MM.1S (cell line): Measurements from ENCODE around the gene COL6A3.
A peak's percentile ranks its signal among the peaks of the same experiment; 100 is the strongest.

Experiments
- DNase-seq: peaks from one replicate; pipeline ENCODE4 v3.0.0-alpha.2; 2015
- H2AFZ ChIP-seq: fragments of 300-600 bp; sonication (generic); 2 replicates; pipeline ENCODE4 v1.6.0; 2016; ENCODE audit warnings: antibody characterized with exemption, low read length
- H3F3A ChIP-seq: fragments of 300-600 bp; sonication (generic); 2 replicates; pipeline ENCODE4 v1.6.1; 2016; ENCODE audit warnings: mild to moderate bottlenecking, antibody characterized with exemption, low read length, moderate library complexity, mixed read lengths; ENCODE audit not compliant: insufficient read depth
- H3K27ac ChIP-seq: fragments of 300-600 bp; sonication (generic); 2 replicates; pipeline ENCODE4 v1.5.1; 2016; ENCODE audit warnings: mild to moderate bottlenecking, low read length
- H3K27me3 ChIP-seq: fragments of 300-600 bp; sonication (generic); replicated peaks from 2 replicates; pipeline ENCODE4 v1.6.0; 2016; ENCODE audit warnings: low read length; ENCODE audit not compliant: insufficient read depth
- H3K36me3 ChIP-seq: fragments of 300-600 bp; sonication (generic); replicated peaks from 2 replicates; pipeline ENCODE4 v1.6.1; 2016; ENCODE audit warnings: mild to moderate bottlenecking, low read length, mixed read lengths; ENCODE audit not compliant: insufficient read depth
- H3K4me1 ChIP-seq: fragments of 300-600 bp; sonication (generic); 2 replicates; pipeline ENCODE4 v1.6.1; 2016; ENCODE audit warnings: low read length, mixed read lengths
- H3K4me2 ChIP-seq: fragments of 300-600 bp; sonication (generic); 2 replicates; pipeline ENCODE4 v1.6.0; 2016; ENCODE audit warnings: low read depth, low read length
- H3K4me3 ChIP-seq: fragments of 300-600 bp; sonication (generic); 2 replicates; pipeline ENCODE4 v1.5.1; 2016; ENCODE audit warnings: low read length, mixed read lengths
- H3K79me2 ChIP-seq: fragments of 300-600 bp; sonication (generic); 2 replicates; pipeline ENCODE4 v1.6.1; 2016; ENCODE audit warnings: mixed run types, low read length, mixed read lengths
- H3K9ac ChIP-seq: fragments of 300-600 bp; sonication (generic); 2 replicates; pipeline ENCODE4 v1.6.1; 2016; ENCODE audit warnings: low read length, mixed read lengths
- H3K9me2 ChIP-seq: fragments of 300-600 bp; sonication (generic); replicated peaks from 2 replicates; pipeline ENCODE4 v1.6.1; 2016; ENCODE audit warnings: mild to moderate bottlenecking, low read length, mixed read lengths; ENCODE audit not compliant: insufficient read depth
- H3K9me3 ChIP-seq: fragments of 300-600 bp; sonication (generic); replicated peaks from 2 replicates; pipeline ENCODE4 v1.6.1; 2016; ENCODE audit warnings: mild to moderate bottlenecking, low read length, mixed read lengths; ENCODE audit not compliant: insufficient read depth
- H4K20me1 ChIP-seq: fragments of 300-600 bp; sonication (generic); 2 replicates; pipeline ENCODE4 v1.6.1; 2016; ENCODE audit warnings: mild to moderate bottlenecking, low read length, moderate library complexity, mixed read lengths; ENCODE audit not compliant: insufficient read depth
- EZH2 ChIP-seq: fragments of 300-600 bp; sonication (generic); optimal IDR thresholded peaks from 2 replicates; pipeline ENCODE3; 2017; ENCODE audit warnings: low read depth, mild to moderate bottlenecking, antibody characterized with exemption, low read length, mixed read lengths
- EZH2phosphoT487 ChIP-seq: fragments of 300-600 bp; sonication (generic); IDR thresholded peaks from 2 replicates; pipeline ENCODE4 v1.6.1; 2018; ENCODE audit warnings: antibody characterized with exemption, low read length
- TF ChIP-seq, protein P1 (sequence below): fragments of 300-600 bp; sonication (generic); IDR thresholded peaks from 2 replicates; pipeline ENCODE4 v1.5.1; 2016; ENCODE audit warnings: antibody characterized with exemption, low read length, mixed read lengths

Gene COL6A3

DNA sequence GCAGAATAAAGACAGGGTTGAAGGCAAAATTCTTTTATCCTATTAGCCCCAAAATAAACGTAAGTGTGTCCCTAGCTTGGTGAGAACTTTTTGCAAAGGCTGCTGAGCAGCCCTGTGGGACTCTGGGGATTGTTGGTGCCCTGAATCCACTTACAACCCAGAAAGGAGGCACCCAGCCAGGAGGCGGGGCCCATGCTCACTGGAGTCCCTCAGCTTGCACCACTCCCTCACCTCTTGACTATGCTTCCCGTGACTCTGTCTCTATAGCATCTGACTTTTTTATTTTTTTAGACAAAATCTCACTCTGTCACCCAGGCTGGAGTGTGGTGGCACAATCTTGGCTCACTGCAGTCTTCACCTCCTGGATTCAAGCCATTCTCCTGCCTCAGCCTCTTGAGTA lies 15.8 kb upstream of the COL6A3 start:
- TF ChIP-seq EZH2 = no peak
- TF ChIP-seq, protein P1, sequence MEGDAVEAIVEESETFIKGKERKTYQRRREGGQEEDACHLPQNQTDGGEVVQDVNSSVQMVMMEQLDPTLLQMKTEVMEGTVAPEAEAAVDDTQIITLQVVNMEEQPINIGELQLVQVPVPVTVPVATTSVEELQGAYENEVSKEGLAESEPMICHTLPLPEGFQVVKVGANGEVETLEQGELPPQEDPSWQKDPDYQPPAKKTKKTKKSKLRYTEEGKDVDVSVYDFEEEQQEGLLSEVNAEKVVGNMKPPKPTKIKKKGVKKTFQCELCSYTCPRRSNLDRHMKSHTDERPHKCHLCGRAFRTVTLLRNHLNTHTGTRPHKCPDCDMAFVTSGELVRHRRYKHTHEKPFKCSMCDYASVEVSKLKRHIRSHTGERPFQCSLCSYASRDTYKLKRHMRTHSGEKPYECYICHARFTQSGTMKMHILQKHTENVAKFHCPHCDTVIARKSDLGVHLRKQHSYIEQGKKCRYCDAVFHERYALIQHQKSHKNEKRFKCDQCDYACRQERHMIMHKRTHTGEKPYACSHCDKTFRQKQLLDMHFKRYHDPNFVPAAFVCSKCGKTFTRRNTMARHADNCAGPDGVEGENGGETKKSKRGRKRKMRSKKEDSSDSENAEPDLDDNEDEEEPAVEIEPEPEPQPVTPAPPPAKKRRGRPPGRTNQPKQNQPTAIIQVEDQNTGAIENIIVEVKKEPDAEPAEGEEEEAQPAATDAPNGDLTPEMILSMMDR = no peak
- TF ChIP-seq EZH2phosphoT487 = no peak
- H3K9ac ChIP-seq = no peak overlapping the region
- H4K20me1 ChIP-seq = no peaks in the 10 kb centered on the region
- H3K9me2 ChIP-seq = no peaks in the 10 kb centered on the region
- H3K4me3 ChIP-seq = no peak overlapping the region
- H3K9me3 ChIP-seq = no peaks in the 10 kb centered on the region
- H3K4me2 ChIP-seq = no peak overlapping the region; the same call in 1 of the 2 replicates
- no peak overlapping the region for H3K27ac ChIP-seq
- H3K79me2 ChIP-seq = no peaks in the 10 kb centered on the region
- peak; percentile 6 for DNase-seq
- H3K4me1 ChIP-seq = peaks cover 31% of the 10 kb centered on the region
- H3K27me3 ChIP-seq = peaks cover 30% of the 10 kb centered on the region
- no peak overlapping the region for H2AFZ ChIP-seq
- H3K36me3 ChIP-seq = no peaks in the 10 kb centered on the region
- H3F3A ChIP-seq = peaks cover 7% of the 10 kb centered on the region; the same call in 1 of the 2 replicates

DNA sequence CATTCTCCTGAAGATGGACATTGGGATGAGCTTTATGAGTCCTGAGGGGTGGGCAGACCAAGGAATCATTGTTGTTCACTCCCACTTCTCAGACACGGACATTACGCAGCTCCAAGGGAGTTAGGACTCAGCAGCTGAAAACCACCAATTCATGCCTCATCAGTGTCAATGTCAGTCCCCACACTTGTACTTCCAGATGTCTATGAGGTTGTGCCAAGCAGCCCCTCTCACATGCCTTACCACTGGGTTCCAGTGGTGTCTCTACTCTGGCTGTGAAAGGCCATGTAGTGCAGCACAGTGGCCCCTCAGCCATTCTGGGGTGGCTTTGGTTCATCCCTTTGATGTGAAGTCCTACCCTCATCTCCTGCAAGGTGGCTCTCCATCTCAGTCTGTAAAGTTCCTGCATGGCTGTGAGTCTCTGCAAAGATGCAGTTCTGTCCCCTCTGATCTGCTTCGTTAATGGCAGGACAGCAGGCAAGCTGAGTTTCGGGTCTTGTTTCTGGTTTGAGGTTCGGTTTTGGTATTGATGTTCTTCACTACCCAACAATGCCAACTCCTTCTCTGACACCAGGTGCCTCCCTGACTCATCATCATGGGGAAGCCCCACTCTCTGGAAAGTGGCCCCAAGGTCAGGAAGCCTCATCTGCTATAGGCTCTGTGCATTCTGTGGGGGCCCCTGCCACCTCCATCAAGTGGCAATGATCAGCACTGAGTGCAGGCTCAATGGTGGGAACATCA lies 14.0 kb upstream of the COL6A3 start:
- TF ChIP-seq, protein P1 = no peak
- TF ChIP-seq EZH2 = no peak
- no peak for TF ChIP-seq EZH2phosphoT487
- no peaks in the 10 kb centered on the region for H3K79me2 ChIP-seq
- H3F3A ChIP-seq = peaks cover 7% of the 10 kb centered on the region; the same call in 1 of the 2 replicates
- no peaks in the 10 kb centered on the region for H3K9me2 ChIP-seq
- peaks cover 18% of the 10 kb centered on the region; the same call in 1 of the 2 replicates for H3K27me3 ChIP-seq
- H3K4me1 ChIP-seq = peaks cover 24% of the 10 kb centered on the region
- no peak overlapping the region for H3K9ac ChIP-seq
- peak overlapping the region; percentile 19; the same call in 1 of the 2 replicates for H3K4me3 ChIP-seq
- H3K9me3 ChIP-seq = no peaks in the 10 kb centered on the region
- H2AFZ ChIP-seq = no peak overlapping the region
- no peaks in the 10 kb centered on the region for H3K36me3 ChIP-seq
- DNase-seq = peak; percentile 78
- peak overlapping the region; percentile 66 for H3K4me2 ChIP-seq
- no peaks in the 10 kb centered on the region for H4K20me1 ChIP-seq
- H3K27ac ChIP-seq = peak overlapping the region; percentile 32; the same call in 1 of the 2 replicates

DNA sequence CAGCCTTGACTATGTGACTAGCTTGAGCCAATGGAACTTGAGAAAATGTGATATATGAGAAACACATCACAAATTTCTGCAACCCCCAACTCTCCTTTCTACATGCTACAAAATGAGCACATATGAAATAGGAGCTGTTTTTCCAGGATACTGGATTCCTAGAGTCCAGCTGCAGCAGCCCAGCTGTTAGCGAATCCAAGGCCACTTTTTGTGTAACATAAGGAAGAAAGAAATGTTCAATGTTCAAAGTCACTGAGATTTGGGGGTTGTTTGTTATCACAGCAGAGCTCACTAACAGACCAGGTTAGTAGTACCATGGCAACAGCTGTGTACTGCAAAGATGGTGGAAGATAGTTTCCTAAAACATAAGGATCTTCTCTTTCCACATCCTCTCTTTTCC lies 12.6 kb upstream of the COL6A3 start:
- no peaks in the 10 kb centered on the region for H3K36me3 ChIP-seq
- H4K20me1 ChIP-seq = no peaks in the 10 kb centered on the region
- H3K9me3 ChIP-seq = no peaks in the 10 kb centered on the region
- DNase-seq = no peak
- H2AFZ ChIP-seq = no peak overlapping the region
- no peak overlapping the region for H3K27ac ChIP-seq
- TF ChIP-seq, protein P1 = no peak
- TF ChIP-seq EZH2phosphoT487 = no peak
- no peak for TF ChIP-seq EZH2
- H3K27me3 ChIP-seq = peaks cover 6% of the 10 kb centered on the region; the same call in 1 of the 2 replicates
- H3K9ac ChIP-seq = no peak overlapping the region
- H3K4me2 ChIP-seq = no peak overlapping the region
- peaks cover 7% of the 10 kb centered on the region; the same call in 1 of the 2 replicates for H3F3A ChIP-seq
- peaks cover 24% of the 10 kb centered on the region for H3K4me1 ChIP-seq
- H3K79me2 ChIP-seq = no peaks in the 10 kb centered on the region
- H3K9me2 ChIP-seq = no peaks in the 10 kb centered on the region
- no peak overlapping the region for H3K4me3 ChIP-seq
